GM12878 (cell line): ENCODE results near the gene PDX1.

Source experiments
- DPF2 ChIP-seq: fragments of 450-650 bp; IDR thresholded peaks from 2 replicates; pipeline ENCODE4 v1.6.1; 2017; ENCODE audit warnings: mild to moderate bottlenecking
- EED ChIP-seq: sonication (generic); IDR thresholded peaks from 2 replicates; pipeline ENCODE4 v1.6.1; 2016; ENCODE audit warnings: antibody characterized with exemption, low read depth
- KDM1A ChIP-seq: fragments of 200-600 bp; sonication (generic); IDR thresholded peaks from 2 replicates; pipeline ENCODE4 v1.6.1; 2016; ENCODE audit warnings: borderline replicate concordance
- NBN ChIP-seq: fragments of 450-650 bp; IDR thresholded peaks from 2 replicates; pipeline ENCODE4 v1.6.1; 2016
- RAD21 ChIP-seq: IDR thresholded peaks from 2 replicates; pipeline ENCODE4 v1.6.1; 2011; ENCODE audit warnings: mild to moderate bottlenecking, low read depth, low read length, moderate library complexity; ENCODE audit not compliant: insufficient read depth
- SRF ChIP-seq, 2 experiments: IDR thresholded peaks; 2 replicates each; pipeline ENCODE4 v1.6.1; 2011; ENCODE audit warnings: low read depth in 2 of 2, low read length in 2 of 2, mild to moderate bottlenecking in 1 of 2, moderate library complexity in 1 of 2
- ZNF24 ChIP-seq: fragments of 450-650 bp; IDR thresholded peaks from 2 replicates; pipeline ENCODE4 v1.6.1; 2017; ENCODE audit warnings: antibody characterized with exemption, mild to moderate bottlenecking
- TF ChIP-seq, protein P1 (sequence below), 3 experiments: IDR thresholded peaks in 2 of 3; conservative IDR thresholded peaks in 1 of 3; 2 replicates each; pipeline ENCODE4 v1.5.1; 2011; ENCODE audit warnings: low read depth in 3 of 3, low read length in 3 of 3, mild to moderate bottlenecking in 3 of 3, control low read depth in 2 of 3, moderate library complexity in 2 of 3, inconsistent platforms in 1 of 3, mixed read lengths in 1 of 3; ENCODE audit not compliant: control insufficient read depth in 2 of 3, insufficient read depth in 1 of 3; ENCODE audit errors: extremely low read depth in 1 of 3
- TF ChIP-seq, protein P2 (sequence below): IDR thresholded peaks from 2 replicates; pipeline ENCODE4 v1.6.1; 2011; ENCODE audit warnings: borderline replicate concordance, low read depth, mild to moderate bottlenecking, moderate library complexity, low read length; ENCODE audit not compliant: insufficient read depth, poor library complexity, severe bottlenecking

DNA sequence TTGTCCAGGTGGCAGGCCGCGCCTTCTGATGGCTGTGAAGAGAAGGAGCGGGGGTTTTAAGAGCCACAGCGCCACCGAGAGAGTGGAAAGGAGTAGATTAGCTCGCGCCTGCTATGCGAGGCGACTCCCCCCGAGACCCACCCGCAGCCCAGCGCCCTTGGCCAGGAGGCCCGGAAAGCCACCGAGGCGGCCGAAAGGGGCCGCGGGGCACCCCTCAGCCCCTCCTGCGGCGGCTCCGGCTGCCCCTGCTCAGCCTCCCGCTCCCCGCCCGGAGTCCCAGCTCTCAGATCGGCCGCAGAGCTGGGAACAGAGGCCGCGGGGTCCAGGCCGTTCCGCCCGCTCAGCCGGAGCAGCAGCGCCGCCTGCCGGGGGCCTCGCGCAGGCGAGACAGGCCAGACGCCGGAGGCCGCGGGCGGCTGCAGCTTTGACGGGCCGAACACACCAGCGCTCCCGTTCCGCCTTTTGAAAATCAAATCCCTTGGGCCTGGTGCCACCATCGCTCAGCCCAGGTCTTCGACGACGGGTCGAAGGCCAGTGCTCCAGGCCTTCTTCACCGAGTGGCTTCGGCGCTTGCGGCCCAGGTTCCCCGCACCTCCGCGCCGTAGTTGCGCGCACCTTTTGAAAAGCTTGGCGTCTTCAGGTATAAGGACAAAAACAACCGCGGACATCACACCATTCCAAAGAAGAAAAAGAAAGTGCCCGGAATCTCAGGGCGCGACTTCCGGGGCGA lies 34.0 kb downstream of the PDX1 start:
- TF ChIP-seq, protein P1, sequence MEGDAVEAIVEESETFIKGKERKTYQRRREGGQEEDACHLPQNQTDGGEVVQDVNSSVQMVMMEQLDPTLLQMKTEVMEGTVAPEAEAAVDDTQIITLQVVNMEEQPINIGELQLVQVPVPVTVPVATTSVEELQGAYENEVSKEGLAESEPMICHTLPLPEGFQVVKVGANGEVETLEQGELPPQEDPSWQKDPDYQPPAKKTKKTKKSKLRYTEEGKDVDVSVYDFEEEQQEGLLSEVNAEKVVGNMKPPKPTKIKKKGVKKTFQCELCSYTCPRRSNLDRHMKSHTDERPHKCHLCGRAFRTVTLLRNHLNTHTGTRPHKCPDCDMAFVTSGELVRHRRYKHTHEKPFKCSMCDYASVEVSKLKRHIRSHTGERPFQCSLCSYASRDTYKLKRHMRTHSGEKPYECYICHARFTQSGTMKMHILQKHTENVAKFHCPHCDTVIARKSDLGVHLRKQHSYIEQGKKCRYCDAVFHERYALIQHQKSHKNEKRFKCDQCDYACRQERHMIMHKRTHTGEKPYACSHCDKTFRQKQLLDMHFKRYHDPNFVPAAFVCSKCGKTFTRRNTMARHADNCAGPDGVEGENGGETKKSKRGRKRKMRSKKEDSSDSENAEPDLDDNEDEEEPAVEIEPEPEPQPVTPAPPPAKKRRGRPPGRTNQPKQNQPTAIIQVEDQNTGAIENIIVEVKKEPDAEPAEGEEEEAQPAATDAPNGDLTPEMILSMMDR (IDR thresholded peaks at IDR 0.05 in 2 of 3, conservative IDR thresholded peaks at IDR 0.05 in 1 of 3; ENCODE audit: control insufficient read depth in 2 of 3, extremely low read depth in 1 of 3, insufficient read depth in 1 of 3, low read depth in 3 of 3, low read length in 3 of 3), result peak; percentile 81 to 88 (median 85)
- TF ChIP-seq KDM1A, result no peak
- no peak for TF ChIP-seq SRF (IDR thresholded peaks at IDR 0.05; ENCODE audit: low read depth in 2 of 2, low read length in 2 of 2)
- no peak for TF ChIP-seq DPF2
- TF ChIP-seq, protein P2, sequence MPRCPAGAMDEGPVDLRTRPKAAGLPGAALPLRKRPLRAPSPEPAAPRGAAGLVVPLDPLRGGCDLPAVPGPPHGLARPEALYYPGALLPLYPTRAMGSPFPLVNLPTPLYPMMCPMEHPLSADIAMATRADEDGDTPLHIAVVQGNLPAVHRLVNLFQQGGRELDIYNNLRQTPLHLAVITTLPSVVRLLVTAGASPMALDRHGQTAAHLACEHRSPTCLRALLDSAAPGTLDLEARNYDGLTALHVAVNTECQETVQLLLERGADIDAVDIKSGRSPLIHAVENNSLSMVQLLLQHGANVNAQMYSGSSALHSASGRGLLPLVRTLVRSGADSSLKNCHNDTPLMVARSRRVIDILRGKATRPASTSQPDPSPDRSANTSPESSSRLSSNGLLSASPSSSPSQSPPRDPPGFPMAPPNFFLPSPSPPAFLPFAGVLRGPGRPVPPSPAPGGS, result no peak
- TF ChIP-seq ZNF24, result no peak
- no peak for TF ChIP-seq EED
- peak; percentile 82 for TF ChIP-seq RAD21
- TF ChIP-seq NBN, result no peak
